Peyer's patch (tissue), 4 donors: ENCODE results near the gene TM4SF4. TPM values are rescaled to one million over a fixed set of nuclear protein-coding genes. Genes with fewer than 3 reads are reported as not detected.

Experiments used
- DNase-seq, 3 donors: peaks; one replicate each; pipeline ENCODE4 v3.0.0-alpha.2; 2017 to 2019
- H3K27ac ChIP-seq, 4 donors: fragments of 200-600 bp; sonication (generic); one replicate each; pipeline ENCODE4 v1.5.1; 2016 to 2019
- H3K27me3 ChIP-seq, 2 donors: fragments of 200-600 bp; sonication (generic); one replicate each; pipeline ENCODE4 v1.5.1; 2019
- H3K36me3 ChIP-seq, 3 donors: fragments of 200-600 bp; sonication (generic); one replicate each; pipeline ENCODE4 v1.5.1; 2016 to 2019
- H3K4me1 ChIP-seq, 4 donors: fragments of 200-600 bp; sonication (generic); one replicate each; pipeline ENCODE4 v1.5.1; 2016 to 2019
- H3K4me3 ChIP-seq, 4 donors: fragments of 200-600 bp; sonication (generic); 1 replicate in 3 of 4; 2 replicates in 1 of 4; pipeline ENCODE4 v1.5.1; 2016 to 2019; ENCODE audit warnings: mild to moderate bottlenecking in 1 of 4
- H3K9me3 ChIP-seq, 4 donors: fragments of 200-600 bp; sonication (generic); one replicate each; pipeline ENCODE4 v1.5.1; 2016 to 2019; ENCODE audit warnings: mild to moderate bottlenecking in 1 of 4
- POLR2A ChIP-seq, 2 donors: fragments of 450-650 bp; IDR thresholded peaks; one replicate each; pipeline ENCODE4 v1.5.1; 2017; ENCODE audit warnings: antibody characterized with exemption in 2 of 2, mild to moderate bottlenecking in 2 of 2, moderate library complexity in 2 of 2
- total RNA-seq, 4 donors: library from RNA; depleted of rRNA; stranded (reverse); fragments of >200 nt; gene quantifications; one replicate each; pipeline ENCODE4 v1.1.0, GENCODE V29; 2016
- TF ChIP-seq, protein P1 (sequence below), 6 experiments: fragments of 450-650 bp in 4 of 6; fragments of 200-600 bp in 2 of 6; sonication (generic) in 1 of 6; IDR thresholded peaks; one replicate each; pipeline ENCODE4 v1.5.1; 2017 to 2019; ENCODE audit warnings: antibody characterized with exemption in 6 of 6, mild to moderate bottlenecking in 3 of 6, moderate library complexity in 1 of 6

The TM4SF4 gene
- total RNA-seq, 4 donors from 2014 or later = 1.7 to 500 (median 217) TPM

DNA sequence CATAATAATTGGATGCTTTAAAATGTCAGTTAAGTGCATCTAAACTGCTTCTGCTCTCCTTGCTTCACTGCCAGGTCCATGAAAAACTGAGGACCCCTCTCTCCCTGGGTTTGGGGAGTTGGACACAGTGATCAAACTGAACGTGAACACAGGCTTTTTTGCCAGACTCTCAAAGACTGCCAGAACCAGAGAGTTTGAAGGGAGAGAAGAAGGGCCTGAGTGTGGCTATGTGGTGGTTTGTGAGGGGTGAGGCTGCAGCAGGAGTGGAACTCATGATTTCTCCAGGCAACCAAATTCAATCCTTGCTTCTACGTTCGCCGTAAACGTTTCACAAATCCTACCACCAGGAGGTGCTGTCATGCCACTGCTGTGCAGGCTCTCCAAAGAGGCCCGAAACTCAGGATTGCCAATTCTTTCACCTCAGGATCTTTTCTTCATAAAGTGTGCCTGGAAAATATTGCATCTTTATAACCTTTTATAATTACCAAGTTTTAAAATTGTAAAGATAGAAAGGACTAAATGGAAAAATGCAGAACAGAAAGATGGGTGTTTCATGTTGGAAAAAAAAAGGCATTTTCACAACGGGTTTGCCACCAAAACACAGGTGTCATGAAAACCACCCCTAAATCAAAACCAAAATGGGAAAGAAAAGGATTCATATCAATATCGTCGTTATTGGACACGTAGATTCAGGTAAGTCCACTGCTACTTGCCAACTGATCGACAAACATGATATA, 19.7 kb downstream of the TM4SF4 start:
- H3K27ac ChIP-seq = no peak overlapping the region
- H3K4me3 ChIP-seq = no peak overlapping the region
- no peaks in the 10 kb centered on the region for H3K36me3 ChIP-seq
- H3K9me3 ChIP-seq = no peaks in the 10 kb centered on the region
- H3K27me3 ChIP-seq = no peaks in the 10 kb centered on the region
- TF ChIP-seq, protein P1, sequence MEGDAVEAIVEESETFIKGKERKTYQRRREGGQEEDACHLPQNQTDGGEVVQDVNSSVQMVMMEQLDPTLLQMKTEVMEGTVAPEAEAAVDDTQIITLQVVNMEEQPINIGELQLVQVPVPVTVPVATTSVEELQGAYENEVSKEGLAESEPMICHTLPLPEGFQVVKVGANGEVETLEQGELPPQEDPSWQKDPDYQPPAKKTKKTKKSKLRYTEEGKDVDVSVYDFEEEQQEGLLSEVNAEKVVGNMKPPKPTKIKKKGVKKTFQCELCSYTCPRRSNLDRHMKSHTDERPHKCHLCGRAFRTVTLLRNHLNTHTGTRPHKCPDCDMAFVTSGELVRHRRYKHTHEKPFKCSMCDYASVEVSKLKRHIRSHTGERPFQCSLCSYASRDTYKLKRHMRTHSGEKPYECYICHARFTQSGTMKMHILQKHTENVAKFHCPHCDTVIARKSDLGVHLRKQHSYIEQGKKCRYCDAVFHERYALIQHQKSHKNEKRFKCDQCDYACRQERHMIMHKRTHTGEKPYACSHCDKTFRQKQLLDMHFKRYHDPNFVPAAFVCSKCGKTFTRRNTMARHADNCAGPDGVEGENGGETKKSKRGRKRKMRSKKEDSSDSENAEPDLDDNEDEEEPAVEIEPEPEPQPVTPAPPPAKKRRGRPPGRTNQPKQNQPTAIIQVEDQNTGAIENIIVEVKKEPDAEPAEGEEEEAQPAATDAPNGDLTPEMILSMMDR (IDR thresholded peaks at IDR 0.05) = peak; percentile 6 to 67 (median 62)
- no peak for TF ChIP-seq POLR2A (IDR thresholded peaks at IDR 0.05)
- peak in 2 of 3 donors; percentile 18 to 57 for DNase-seq
- H3K4me1 ChIP-seq = no peaks in the 10 kb centered on the region

DNA sequence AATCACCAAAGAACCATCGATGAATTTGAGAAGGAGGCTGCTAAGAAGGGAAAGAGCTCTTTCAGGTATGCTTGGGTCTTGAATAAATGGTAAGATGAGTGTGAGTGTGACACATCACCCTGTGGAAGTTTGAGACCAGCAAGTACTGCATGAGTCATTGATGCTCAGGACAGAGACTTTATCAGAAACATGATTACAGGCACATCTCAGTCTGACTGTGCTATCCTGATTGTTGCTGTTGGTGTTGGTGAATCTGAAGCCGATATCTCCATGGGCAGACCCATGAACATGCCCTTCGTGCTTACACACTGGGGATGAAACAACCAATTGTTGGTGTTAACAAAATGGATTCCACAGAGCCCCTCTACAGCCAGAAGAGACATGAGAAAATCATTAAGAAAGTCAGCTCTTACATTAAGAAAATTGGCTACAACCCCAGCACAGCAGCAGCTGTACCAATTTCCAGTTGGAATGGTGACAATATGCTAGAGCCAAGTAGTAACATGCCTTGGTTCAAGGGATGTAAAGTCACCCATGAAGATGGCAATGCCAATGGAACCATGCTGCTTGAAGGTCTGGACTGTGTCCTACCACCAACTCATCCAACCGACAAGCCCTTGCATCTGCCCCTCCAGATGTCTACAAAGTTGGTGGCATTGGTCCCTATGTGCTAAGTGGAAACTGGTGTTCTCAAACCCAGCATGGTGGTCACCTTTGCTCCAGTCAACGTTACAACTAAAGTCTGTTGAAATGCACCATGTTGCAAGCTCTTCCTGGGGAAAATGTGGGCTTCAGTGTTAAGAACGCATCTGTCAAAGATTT, 20.5 kb downstream of the TM4SF4 start:
- TF ChIP-seq, protein P1 (IDR thresholded peaks at IDR 0.05) = no peak
- no peak for TF ChIP-seq POLR2A (IDR thresholded peaks at IDR 0.05)
- no peak for DNase-seq
- Histone ChIP-seq H3K4me3 (no peak overlapping the region), H3K4me1 (no peaks in the 10 kb centered on the region), H3K27me3 (no peaks in the 10 kb centered on the region), H3K36me3 (no peaks in the 10 kb centered on the region), H3K27ac (no peak overlapping the region), H3K9me3 (no peaks in the 10 kb centered on the region)

DNA sequence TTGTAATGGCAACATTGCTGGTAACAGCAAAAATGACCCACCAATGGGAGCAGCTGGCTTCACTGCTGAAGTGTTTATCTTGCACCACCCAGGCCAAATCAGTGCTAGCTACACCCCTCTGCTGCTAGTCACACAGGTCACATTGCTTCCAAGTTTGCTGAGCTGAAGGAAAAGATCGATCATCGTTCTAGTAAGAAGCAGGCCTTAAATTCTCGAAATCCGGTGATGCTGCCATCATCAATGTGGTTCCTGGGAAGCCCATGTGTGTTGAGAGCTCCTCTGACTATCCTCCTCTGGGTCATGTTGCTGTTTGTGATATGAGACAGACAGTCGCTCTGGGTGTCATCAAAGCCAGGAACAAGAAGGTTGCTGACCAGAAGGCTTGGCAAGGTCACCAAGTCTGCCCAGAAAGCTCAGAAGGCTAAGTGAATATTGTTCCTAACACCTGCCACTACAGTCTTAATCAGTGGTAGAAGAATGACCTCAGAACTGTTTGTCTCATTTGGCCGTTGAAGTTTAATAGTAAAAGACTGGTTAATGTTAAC, 21.2 kb downstream of the TM4SF4 start:
- no peak overlapping the region for H3K4me3 ChIP-seq

DNA sequence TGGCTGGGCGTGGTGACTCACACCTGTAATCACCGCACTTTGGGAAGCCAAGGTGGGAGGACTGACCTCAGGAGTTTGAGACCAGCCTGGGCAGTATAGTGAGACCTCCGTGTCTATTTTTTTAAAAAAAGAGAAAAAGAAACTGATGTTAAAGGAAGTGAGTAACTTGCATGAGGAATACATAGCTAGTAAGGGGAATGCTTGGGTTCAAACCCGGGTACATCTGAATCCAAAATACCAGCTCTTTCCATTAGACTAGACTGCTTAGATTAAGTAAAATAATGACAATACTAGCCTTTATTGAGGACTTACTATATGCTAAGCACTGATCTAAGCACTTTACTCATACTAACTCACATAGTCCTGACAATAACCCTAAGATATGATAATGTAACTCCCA, 22.4 kb downstream of the TM4SF4 start:
- no peak overlapping the region for H3K27ac ChIP-seq
- no peak for DNase-seq
- H3K4me3 ChIP-seq = no peak overlapping the region

More for the DNA sequence above, 21.2 kb downstream of the TM4SF4 start:
- H3K27me3 ChIP-seq = no peaks in the 10 kb centered on the region
- TF ChIP-seq, protein P1 (IDR thresholded peaks at IDR 0.05) = no peak
- no peak for TF ChIP-seq POLR2A (IDR thresholded peaks at IDR 0.05)
- no peaks in the 10 kb centered on the region for H3K4me1 ChIP-seq
- no peak for DNase-seq
- no peaks in the 10 kb centered on the region for H3K36me3 ChIP-seq
- H3K9me3 ChIP-seq = no peaks in the 10 kb centered on the region
- H3K27ac ChIP-seq = no peak overlapping the region

DNA sequence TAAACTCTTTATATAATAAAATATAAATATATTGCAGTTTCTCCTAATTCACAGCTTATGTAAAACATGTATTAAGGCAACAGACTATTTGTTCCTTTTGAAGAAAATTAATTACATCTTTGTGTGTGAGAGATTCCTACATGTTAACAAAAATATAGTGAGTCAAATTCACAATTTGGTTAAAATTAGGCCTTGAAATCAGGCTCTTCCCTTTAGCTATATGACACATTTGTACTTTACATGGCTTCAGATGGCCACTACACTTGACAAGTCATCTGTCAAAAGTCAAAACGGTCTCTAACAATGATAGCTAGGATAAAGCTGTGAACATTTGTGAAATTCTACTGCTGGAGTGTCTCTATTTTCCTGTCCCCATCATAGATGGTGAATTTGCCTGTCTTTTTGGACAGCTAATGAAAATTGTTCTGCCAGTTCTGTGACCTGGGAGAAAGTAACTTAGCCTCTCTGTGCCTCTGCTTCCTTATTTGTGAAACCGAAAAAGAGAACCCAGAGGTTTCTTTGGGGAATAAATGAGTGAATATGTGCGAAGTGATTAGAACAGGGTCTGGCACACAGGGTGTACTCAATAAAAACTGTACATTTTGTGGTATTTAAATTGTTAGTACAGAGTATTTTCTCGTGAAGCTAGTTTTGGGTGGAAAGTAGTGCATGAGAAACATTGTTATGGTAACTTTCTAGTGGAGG, 23.6 kb downstream of the TM4SF4 start:
- DNase-seq = no peak
- H3K36me3 ChIP-seq = no peaks in the 10 kb centered on the region
- H3K27ac ChIP-seq = no peak overlapping the region
- no peak overlapping the region for H3K4me3 ChIP-seq
- no peaks in the 10 kb centered on the region for H3K9me3 ChIP-seq
- TF ChIP-seq POLR2A (IDR thresholded peaks at IDR 0.05) = no peak
- TF ChIP-seq, protein P1 (IDR thresholded peaks at IDR 0.05) = no peak
- no peaks in the 10 kb centered on the region for H3K27me3 ChIP-seq
- H3K4me1 ChIP-seq = no peaks in the 10 kb centered on the region

More for the DNA sequence above, 22.4 kb downstream of the TM4SF4 start:
- no peaks in the 10 kb centered on the region for H3K4me1 ChIP-seq
- H3K9me3 ChIP-seq = no peaks in the 10 kb centered on the region
- no peaks in the 10 kb centered on the region for H3K27me3 ChIP-seq
- H3K36me3 ChIP-seq = no peaks in the 10 kb centered on the region
- TF ChIP-seq POLR2A (IDR thresholded peaks at IDR 0.05) = no peak
- TF ChIP-seq, protein P1 (IDR thresholded peaks at IDR 0.05) = no peak
